Measurements from ENCODE around the gene ASB18.

The ASB18 gene

DNA sequence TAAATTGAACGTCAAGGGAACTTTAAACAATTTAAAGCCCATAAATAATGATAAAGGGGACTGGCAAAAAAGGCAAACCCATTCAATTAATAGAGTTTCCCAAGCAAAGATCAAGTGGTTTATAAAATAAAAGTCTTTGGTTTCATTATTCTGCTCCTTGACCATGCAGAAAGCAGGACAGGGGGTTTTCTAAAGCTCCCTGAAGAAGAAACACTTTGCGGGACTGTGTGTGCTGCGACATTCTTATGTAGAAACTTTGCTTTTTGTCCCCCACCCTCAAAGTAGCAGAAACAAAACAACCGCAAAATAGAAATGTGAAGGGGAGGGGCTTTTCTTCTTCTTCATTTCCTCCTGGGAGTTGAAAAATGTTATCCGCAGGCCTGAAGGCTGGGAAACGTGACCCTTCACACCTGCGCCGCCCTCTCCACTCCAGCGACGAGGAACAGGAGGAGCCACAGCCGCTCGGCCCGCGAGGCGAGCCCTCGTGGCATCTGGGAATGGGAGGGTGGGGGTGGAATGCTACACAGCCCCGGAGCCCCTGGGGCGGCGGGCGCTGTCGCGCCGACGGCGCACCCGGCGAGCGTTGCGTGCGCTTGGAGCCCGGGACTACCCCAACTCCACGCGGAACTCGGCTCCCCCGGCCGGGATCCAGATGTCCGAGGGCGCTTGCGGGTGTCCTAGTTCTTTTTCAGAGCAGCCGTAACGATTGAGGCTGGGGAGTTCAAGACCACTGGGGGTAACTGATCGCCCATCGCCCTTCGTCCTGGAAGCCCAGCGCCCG lies 91.8 kb downstream of the ASB18 start:
- POLR2A ChIA-PET (ENCODE audit: low non-redundant PET): no interaction called here
- TF ChIP-seq, protein P1, sequence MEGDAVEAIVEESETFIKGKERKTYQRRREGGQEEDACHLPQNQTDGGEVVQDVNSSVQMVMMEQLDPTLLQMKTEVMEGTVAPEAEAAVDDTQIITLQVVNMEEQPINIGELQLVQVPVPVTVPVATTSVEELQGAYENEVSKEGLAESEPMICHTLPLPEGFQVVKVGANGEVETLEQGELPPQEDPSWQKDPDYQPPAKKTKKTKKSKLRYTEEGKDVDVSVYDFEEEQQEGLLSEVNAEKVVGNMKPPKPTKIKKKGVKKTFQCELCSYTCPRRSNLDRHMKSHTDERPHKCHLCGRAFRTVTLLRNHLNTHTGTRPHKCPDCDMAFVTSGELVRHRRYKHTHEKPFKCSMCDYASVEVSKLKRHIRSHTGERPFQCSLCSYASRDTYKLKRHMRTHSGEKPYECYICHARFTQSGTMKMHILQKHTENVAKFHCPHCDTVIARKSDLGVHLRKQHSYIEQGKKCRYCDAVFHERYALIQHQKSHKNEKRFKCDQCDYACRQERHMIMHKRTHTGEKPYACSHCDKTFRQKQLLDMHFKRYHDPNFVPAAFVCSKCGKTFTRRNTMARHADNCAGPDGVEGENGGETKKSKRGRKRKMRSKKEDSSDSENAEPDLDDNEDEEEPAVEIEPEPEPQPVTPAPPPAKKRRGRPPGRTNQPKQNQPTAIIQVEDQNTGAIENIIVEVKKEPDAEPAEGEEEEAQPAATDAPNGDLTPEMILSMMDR (conservative IDR thresholded peaks at IDR 0.05; ENCODE audit: low read depth): no peak
- DNase-seq (ENCODE audit: low spot score): no peak
- CTCF ChIA-PET: interaction anchor here (0.7 to 1.9 kb wide), 2 partner anchors 8 to 385 kb away, joined by 4 to 6 read pairs; no protein-coding TSS in a partner anchor
- no peak overlapping the region for H3K27ac ChIP-seq

DNA sequence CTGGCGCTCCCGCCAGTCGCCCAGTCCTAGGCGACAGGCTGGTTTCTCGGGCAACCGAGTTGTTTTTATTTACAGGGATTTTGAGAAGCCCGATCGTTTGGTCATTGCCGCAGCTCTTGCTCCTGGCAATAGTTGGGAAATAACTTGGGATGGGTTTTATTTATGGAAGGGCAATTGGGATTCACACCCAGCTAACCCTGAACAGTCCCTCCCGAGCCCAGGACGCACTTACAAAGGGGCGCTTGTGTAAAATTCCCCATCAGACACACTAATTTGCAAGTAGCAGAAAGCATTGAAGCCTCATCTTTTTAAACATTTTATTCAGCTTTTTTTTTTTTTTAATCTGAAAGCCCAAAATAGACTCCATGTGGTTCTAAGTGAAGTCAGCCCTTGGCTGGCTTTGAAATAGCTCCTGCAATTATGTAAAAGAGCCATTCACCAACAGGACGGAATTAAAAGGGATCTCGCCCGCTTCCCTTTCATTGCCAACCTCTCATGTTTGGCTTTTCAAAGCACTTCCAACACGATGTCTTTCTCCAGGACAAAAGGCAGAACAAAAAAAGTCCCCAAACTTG lies 92.4 kb downstream of the ASB18 start:
- no peak for DNase-seq (ENCODE audit: low spot score)

DNA sequence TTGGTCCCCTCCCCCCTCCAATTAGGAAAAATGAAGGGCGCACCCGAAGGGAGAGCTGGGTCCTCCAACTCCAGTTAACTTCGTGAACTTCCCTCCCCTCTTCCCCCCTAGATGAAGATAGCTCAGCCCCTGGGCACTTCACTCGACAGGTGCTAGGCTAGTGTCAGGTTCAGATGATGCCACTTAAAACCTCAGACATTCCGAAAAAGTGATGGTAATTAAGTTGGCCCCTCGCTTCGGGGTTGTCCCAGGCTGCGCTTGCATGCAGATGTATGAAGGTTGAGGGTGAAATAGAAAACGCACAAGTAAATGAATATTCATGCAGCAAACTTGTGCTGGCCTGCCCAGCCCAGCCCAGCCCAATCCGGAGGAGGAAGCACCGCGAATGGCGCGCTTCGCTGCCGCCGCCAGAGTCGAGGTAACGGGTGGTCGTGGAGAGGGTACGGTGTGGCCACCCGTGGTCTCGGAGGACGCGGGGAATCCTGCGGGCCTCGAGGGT lies 93.0 kb downstream of the ASB18 start:
- DNase-seq (ENCODE audit: low spot score): no peak
- TF ChIP-seq, protein P1 (conservative IDR thresholded peaks at IDR 0.05; ENCODE audit: low read depth): no peak
- POLR2A ChIA-PET (ENCODE audit: low non-redundant PET): no interaction called here
- no peak overlapping the region for H3K27ac ChIP-seq
- CTCF ChIA-PET: interaction anchor here (0.7 to 1.9 kb wide), 3 partner anchors 9 to 392 kb away, joined by 4 to 6 read pairs (median 4); no protein-coding TSS in a partner anchor

More for the DNA sequence above, 92.4 kb downstream of the ASB18 start:
- POLR2A ChIA-PET (ENCODE audit: low non-redundant PET): no interaction called here
- CTCF ChIA-PET: interaction anchor here (0.7 to 1.9 kb wide), 2 partner anchors 9 to 385 kb away, joined by 4 to 6 read pairs; no protein-coding TSS in a partner anchor
- no peak overlapping the region for H3K27ac ChIP-seq
- TF ChIP-seq, protein P1 (conservative IDR thresholded peaks at IDR 0.05; ENCODE audit: low read depth): no peak

DNA sequence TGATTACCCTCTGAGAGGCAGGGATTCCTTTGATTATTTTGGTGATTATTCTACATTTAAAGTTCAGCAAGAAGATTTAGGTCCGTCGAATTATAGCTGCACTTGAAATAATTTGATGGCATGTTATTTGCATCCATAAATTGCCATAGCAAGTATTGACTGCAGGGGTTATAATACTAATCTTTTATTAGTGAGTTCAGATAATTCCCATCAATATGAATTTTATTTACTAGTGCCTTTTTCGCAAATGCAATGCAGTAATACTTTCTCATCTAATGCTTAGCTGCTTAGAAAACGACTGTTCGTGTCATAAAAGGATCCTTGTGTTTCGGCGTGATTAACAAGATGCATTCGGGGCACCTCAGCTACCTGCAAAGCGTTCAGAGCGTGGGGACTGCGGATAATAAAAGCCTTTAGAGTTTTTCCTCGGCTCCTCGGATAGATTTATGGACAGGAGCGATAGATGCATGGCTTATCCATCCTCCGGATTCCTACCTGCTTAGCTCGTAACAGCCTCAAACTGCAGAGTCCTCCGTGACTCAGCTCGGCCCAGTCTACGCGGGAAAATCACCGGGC lies 93.5 kb downstream of the ASB18 start:
- no peak for DNase-seq (ENCODE audit: low spot score)
- ChIA-PET CTCF (interaction anchor here (1.4 to 1.9 kb wide), 2 partner anchors 10 to 391 kb away, joined by 4 to 6 read pairs; no protein-coding TSS in a partner anchor), POLR2A (ENCODE audit: low non-redundant PET) (no interaction called here)
- no peak overlapping the region for H3K27ac ChIP-seq
- TF ChIP-seq, protein P1 (conservative IDR thresholded peaks at IDR 0.05; ENCODE audit: low read depth): no peak

DNA sequence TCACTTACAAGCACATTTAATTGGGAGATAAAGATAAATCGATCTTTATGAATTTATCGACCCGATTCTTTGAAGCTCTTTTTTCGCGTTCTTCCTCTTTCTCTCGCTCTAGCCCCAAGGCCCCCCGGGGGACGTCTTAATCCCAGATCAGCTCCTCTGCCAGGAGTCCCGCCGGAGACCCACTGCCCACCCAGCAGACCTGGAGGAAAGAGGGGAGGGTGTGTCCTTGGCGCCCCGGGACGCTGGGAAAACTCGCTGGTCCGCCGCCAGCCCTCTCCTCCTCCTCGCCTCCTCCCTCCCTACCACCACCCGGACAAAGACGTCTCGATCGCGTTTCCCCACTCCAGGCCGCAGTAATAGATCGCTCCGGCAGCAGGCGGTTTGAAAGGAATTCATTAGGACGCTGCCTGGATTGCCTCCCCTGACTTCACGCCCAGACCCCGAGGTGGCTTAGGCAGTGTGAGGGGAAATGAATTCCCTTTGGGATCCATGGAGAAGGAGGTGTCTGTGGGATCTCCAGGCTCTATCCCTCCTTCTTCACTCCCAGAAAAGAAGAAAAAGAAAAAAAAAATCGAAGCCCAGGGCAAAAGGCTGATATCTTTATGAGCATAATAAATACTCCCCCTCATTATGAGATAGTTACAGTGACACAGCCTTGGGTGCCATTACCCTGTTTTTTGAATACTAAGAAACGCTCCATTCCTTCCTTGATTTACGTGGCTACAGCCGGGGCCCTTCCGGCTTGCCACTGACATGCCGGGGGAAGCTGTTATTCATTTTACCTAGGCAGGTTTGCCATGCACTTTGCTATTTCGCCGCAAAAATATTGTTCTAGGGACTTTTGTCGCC lies 94.2 kb downstream of the ASB18 start:
- ChIA-PET POLR2A (ENCODE audit: low non-redundant PET) (no interaction called here), CTCF (interaction anchor here (0.7 to 1.4 kb wide), 2 partner anchors 336 to 390 kb away, joined by 3 to 4 read pairs; no protein-coding TSS in a partner anchor)
- TF ChIP-seq, protein P1 (conservative IDR thresholded peaks at IDR 0.05; ENCODE audit: low read depth): no peak
- no peak for DNase-seq (ENCODE audit: low spot score)
- no peak overlapping the region for H3K27ac ChIP-seq

Measured in RWPE1 (cell line).